ENCODE measurements around the gene CIB4. TPM values are rescaled to one million over a fixed set of nuclear protein-coding genes. Genes with fewer than 3 reads are reported as not detected.
A peak's percentile ranks its signal among the peaks of the same experiment; 100 is the strongest.

Gene CIB4
- total and polyA plus RNA-seq, 9 of the 15 experiments (the other 6 are each of a cell fraction or from before 2014, with no cell fraction given): not detected

GRCh38 chr2:26630235-26630634 is 10.9 kb downstream of the CIB4 start (continued):
- TF ChIP-seq FOXO4 (CRISPR knock-in tag; IDR thresholded peaks at IDR 0.05): no peak
- no peak for TF ChIP-seq ZNF174 (CRISPR knock-in tag; IDR thresholded peaks at IDR 0.05)

- POLR2A ChIA-PET: no interaction called here
Measured at GRCh38 chr2:26629751-26630150, 11.4 kb downstream of the CIB4 start.

More at GRCh38 chr2:26629751-26630150, 11.4 kb downstream of the CIB4 start:
- TF ChIP-seq NFIC (IDR thresholded peaks at IDR 0.05) (peak; percentile 49; the same call in 1 of the 2 replicates), ASH1L (IDR thresholded peaks at IDR 0.05; ENCODE audit: borderline replicate concordance, low read depth, partially characterized antibody) (no peak)
- Histone ChIP-seq H3K27me3 (ENCODE audit: control insufficient read depth in 2 of 2, insufficient read depth in 2 of 2, low read length in 2 of 2) (peaks cover 39 to 82% of the 10 kb centered on the region in 2 experiments; a peak in 4 of 5 replicates), H3K79me2 (ENCODE audit: control insufficient read depth, insufficient read depth, low read length) (no peaks in the 10 kb centered on the region), H3K9me1 (ENCODE audit: control insufficient read depth, insufficient read depth, low read length) (no peaks in the 10 kb centered on the region), H3K4me1 (replicated peaks in 1 of 2; ENCODE audit: control insufficient read depth in 2 of 2, insufficient read depth in 2 of 2, low read length in 2 of 2) (peaks cover 0 to 1% of the 10 kb centered on the region in 2 experiments; a peak in 3 of 5 replicates), H3K36me3 (ENCODE audit: control insufficient read depth, insufficient read depth, low read length) (no peaks in the 10 kb centered on the region), H3K9me3 (replicated peaks; ENCODE audit: control insufficient read depth, insufficient read depth, low read depth, low read length) (no peaks in the 10 kb centered on the region), H3K4me3 (no peak overlapping the region), H3K27ac (ENCODE audit: extremely low read depth, low read depth, low read length) (no peak overlapping the region), H3K4me2 (ENCODE audit: insufficient read depth, low read length) (no peak overlapping the region), H4K20me1 (replicated peaks; ENCODE audit: control insufficient read depth, insufficient read depth, low read length) (peaks cover 20% of the 10 kb centered on the region; the same call in 1 of the 2 replicates), H2AFZ (ENCODE audit: low read depth, low read length) (no peak overlapping the region), H3K9ac (ENCODE audit: insufficient read depth in 1 of 2, low read depth in 2 of 2, low read length in 2 of 2) (no peak overlapping the region)
- WGBS (ENCODE audit: insufficient coverage, low coverage, missing lambda C conversion rate): under 1% methylated on average over 10 of the region's 10 CpGs
- in situ Hi-C loops (cut with MboI): no loop called here
- no peak for ATAC-seq
- BruUV-seq (replicated peaks): no TSS peak
- CTCF ChIA-PET (ENCODE audit: low intra/inter-chr PET ratio): no interaction called here
- no peak for FAIRE-seq
- no peak for DNase-seq (ENCODE audit: extremely low read depth in 1 of 4, low spot score in 3 of 4)
- intact Hi-C loops (cut with micrococcal nuclease): no loop called here
